Body of pancreas (tissue), 4 donors: Measurements from ENCODE around the gene CLEC3A. TPM values are rescaled to one million over a fixed set of nuclear protein-coding genes. Genes with fewer than 3 reads are reported as not detected.

Experiments
- ATAC-seq: fragments of 150-250 bp; one replicate; pipeline ENCODE4 v1.9.1; 2016
- DNase-seq, 4 donors: peaks; one replicate each; pipeline ENCODE4 v3.0.0-alpha.2; 2019
- H3K27ac ChIP-seq, 4 donors: fragments of 200-600 bp; sonication (generic); 1 replicate in 3 of 4; 2 replicates in 1 of 4; pipeline versions ENCODE4 v1.5.1 to v1.6.1; 2016 to 2019; ENCODE audit warnings: mild to moderate bottlenecking in 1 of 4, mixed read lengths in 1 of 4, moderate library complexity in 1 of 4
- H3K27me3 ChIP-seq, 2 donors: fragments of 200-600 bp; sonication (generic); one replicate each; pipeline ENCODE4 v1.6.0; 2016; ENCODE audit warnings: mild to moderate bottlenecking in 1 of 2
- H3K36me3 ChIP-seq, 2 donors: fragments of 200-600 bp; sonication (generic); replicated peaks in 1 of 2; 2 replicates each; pipeline ENCODE4 v1.5.1; 2016; ENCODE audit warnings: low read depth in 2 of 2; ENCODE audit not compliant: insufficient read depth in 1 of 2
- H3K4me1 ChIP-seq: fragments of 200-600 bp; sonication (generic); one replicate; pipeline ENCODE4 v1.6.0; 2016
- H3K4me3 ChIP-seq, 2 donors: fragments of 200-600 bp; sonication (generic); 1 replicate in 1 of 2; 2 replicates in 1 of 2; pipeline ENCODE4 v1.5.1; 2016 to 2019
- H3K9me3 ChIP-seq, 3 donors: fragments of 200-600 bp; sonication (generic); 1 replicate in 2 of 3; 2 replicates in 1 of 3; pipeline ENCODE4 v1.5.1; 2016
- CTCF ChIP-seq, 7 experiments: fragments of 450-650 bp in 4 of 7; fragments of 200-600 bp in 3 of 7; sonication (generic) in 3 of 7; IDR thresholded peaks; one replicate each; pipeline ENCODE4 v1.5.1; 2016 to 2019; ENCODE audit warnings: antibody characterized with exemption in 7 of 7
- POLR2A ChIP-seq, 3 donors: fragments of 450-650 bp; IDR thresholded peaks; one replicate each; pipeline ENCODE4 v1.6.1; 2016; ENCODE audit warnings: antibody characterized with exemption in 3 of 3, mild to moderate bottlenecking in 2 of 3
- WGBS, 2 donors: methylation state at CpG; one replicate each; pipeline ENCODE4 v1.1.5; 2017; 5-methylcytosine and 5-hydroxymethylcytosine counted together
- intact Hi-C: fragments of 100-400 bp; cut with DNase I; formaldehyde crosslinking; loops from one replicate; pipeline ENCODE4 v1.15.1; 2023
- total RNA-seq, 2 donors: library from RNA; depleted of rRNA; stranded (reverse); fragments of >200 nt; gene quantifications; one replicate each; pipeline ENCODE4 v1.1.0, GENCODE V29; 2016

Gene CLEC3A
- total RNA-seq, 2 donors from 2014 or later = not detected

GRCh38 chr16:78024159-78024558, 1.8 kb downstream of the CLEC3A start:
- Histone ChIP-seq H3K4me1 (no peaks in the 10 kb centered on the region), H3K36me3 (no peaks in the 10 kb centered on the region), H3K27me3 (no peaks in the 10 kb centered on the region), H3K9me3 (no peaks in the 10 kb centered on the region), H3K4me3 (no peak overlapping the region), H3K27ac (no peak overlapping the region)
- DNase-seq (no peak), ATAC-seq (no peak)
- TF ChIP-seq CTCF (IDR thresholded peaks at IDR 0.05) (no peak), POLR2A (IDR thresholded peaks at IDR 0.05) (no peak)
- intact Hi-C loops = no loop called here
- 78 to 83% methylated on average over 5 of the region's 5 CpGs for WGBS, 2 donors

GRCh38 chr16:78025631-78026030, 3.3 kb downstream of the CLEC3A start:
- no peak overlapping the region for H3K4me3 ChIP-seq
- no peak overlapping the region for H3K27ac ChIP-seq
- TF ChIP-seq POLR2A (IDR thresholded peaks at IDR 0.05) = no peak
- no peak for TF ChIP-seq CTCF (IDR thresholded peaks at IDR 0.05)
- no peaks in the 10 kb centered on the region for H3K27me3 ChIP-seq
- intact Hi-C loops = no loop called here
- H3K36me3 ChIP-seq = no peaks in the 10 kb centered on the region
- H3K4me1 ChIP-seq = no peaks in the 10 kb centered on the region
- H3K9me3 ChIP-seq = no peaks in the 10 kb centered on the region
- DNase-seq (no peak), ATAC-seq (no peak)
- 87 to 89% methylated on average over 1 of the region's 1 CpG for WGBS, 2 donors

- no peak for DNase-seq
- Histone ChIP-seq H3K9me3 (no peaks in the 10 kb centered on the region), H3K36me3 (no peaks in the 10 kb centered on the region), H3K4me1 (no peaks in the 10 kb centered on the region), H3K4me3 (no peak overlapping the region), H3K27me3 (no peaks in the 10 kb centered on the region), H3K27ac (no peak overlapping the region)
- TF ChIP-seq CTCF (IDR thresholded peaks at IDR 0.05) (no peak), POLR2A (IDR thresholded peaks at IDR 0.05) (no peak)
- ATAC-seq = no peak
- WGBS, 2 donors = 41 to 66% methylated on average over 3 of the region's 3 CpGs
- intact Hi-C loops = no loop called here
Measured at GRCh38 chr16:78028018-78028417, 5.7 kb downstream of the CLEC3A start.

GRCh38 chr16:78034530-78034929, 12.2 kb downstream of the CLEC3A start:
- Histone ChIP-seq H3K9me3 (no peaks in the 10 kb centered on the region), H3K4me1 (no peaks in the 10 kb centered on the region), H3K36me3 (no peaks in the 10 kb centered on the region), H3K27ac (no peak overlapping the region), H3K4me3 (no peak overlapping the region), H3K27me3 (no peaks in the 10 kb centered on the region)
- TF ChIP-seq CTCF (IDR thresholded peaks at IDR 0.05) = no peak
- TF ChIP-seq POLR2A (IDR thresholded peaks at IDR 0.05) = no peak
- ATAC-seq = no peak
- intact Hi-C loops = no loop called here
- 37 to 40% methylated on average over 2 of the region's 2 CpGs for WGBS, 2 donors
- no peak for DNase-seq

GRCh38 chr16:78035012-78035411, 12.7 kb downstream of the CLEC3A start:
- WGBS, 2 donors = 55 to 60% methylated on average over 2 of the region's 2 CpGs

More at GRCh38 chr16:78035012-78035411, 12.7 kb downstream of the CLEC3A start:
- no peaks in the 10 kb centered on the region for H3K27me3 ChIP-seq
- no peak overlapping the region for H3K4me3 ChIP-seq
- H3K4me1 ChIP-seq = no peaks in the 10 kb centered on the region
- DNase-seq = no peak
- no peak overlapping the region for H3K27ac ChIP-seq
- no peak for ATAC-seq
- no peaks in the 10 kb centered on the region for H3K9me3 ChIP-seq
- intact Hi-C loops = no loop called here
- no peaks in the 10 kb centered on the region for H3K36me3 ChIP-seq
- TF ChIP-seq CTCF (IDR thresholded peaks at IDR 0.05) (no peak), POLR2A (IDR thresholded peaks at IDR 0.05) (no peak)
